Cardiac septum (tissue), 1 donor: ENCODE results near the gene ACP6. TPM values are rescaled to one million over a fixed set of nuclear protein-coding genes. Genes with fewer than 3 reads are reported as not detected.

Experiments used
- DNase-seq: peaks from one replicate; pipeline ENCODE4 v3.0.0-alpha.2; 2020; ENCODE audit warnings: low spot score
- intact Hi-C: fragments of 100-400 bp; cut with DNase I; formaldehyde crosslinking; loops from one replicate; pipeline ENCODE4 v1.14.0; 2022
- total RNA-seq: library from RNA; stranded (reverse); fragmentation: NEBNext Ultra II Directional; extraction: Animal tissue kit (Norgen Biotek cat#: 25700); gene quantifications from one replicate; pipeline ENCODE4 v1.2.1, GENCODE V29; 2021
- donor health status: DM: no; HTN: no; CAD: no.

ACP6 gene
- total RNA-seq, 1 donor from 2014 or later: 10.9 TPM

DNA sequence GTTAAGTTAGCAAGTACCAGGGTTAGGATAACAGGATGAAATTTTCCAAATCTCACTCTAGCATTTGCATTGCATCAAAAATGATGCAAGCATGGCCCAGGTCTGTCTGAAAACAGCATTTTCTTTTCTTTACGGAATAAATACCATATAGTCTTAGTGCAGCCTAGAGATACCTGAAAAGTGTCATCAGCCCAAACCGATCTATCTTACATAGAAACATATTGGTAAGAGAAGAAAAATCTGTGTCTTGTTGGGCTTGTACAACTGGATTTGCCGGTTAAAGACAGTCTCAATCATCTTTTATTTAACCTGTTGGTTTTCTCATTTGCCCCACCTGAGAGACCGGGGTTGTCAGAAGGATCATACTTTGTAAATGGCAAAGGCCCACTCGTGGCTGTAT is 15.8 kb downstream of the ACP6 start:
- intact Hi-C loops: no loop called here
- no peak for DNase-seq

DNA sequence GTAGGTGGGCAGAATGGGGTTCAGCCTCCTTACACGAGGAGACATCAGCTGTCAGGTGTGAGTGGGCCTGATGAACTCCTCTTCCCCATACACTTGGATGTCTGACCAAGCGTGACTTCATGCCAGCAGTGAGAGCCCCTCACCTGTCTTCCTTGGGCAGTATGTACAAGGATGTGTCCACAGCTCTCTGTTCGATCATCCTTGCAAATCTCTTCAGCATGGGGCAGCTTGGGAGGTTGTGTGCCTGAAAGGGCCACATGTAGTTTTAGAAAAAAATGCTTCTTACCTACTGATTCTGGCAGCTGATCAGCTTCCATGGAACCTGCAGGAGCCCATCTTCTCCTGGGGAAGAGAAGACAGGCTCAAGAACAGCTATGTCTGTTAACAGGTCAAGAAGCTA is 18.0 kb downstream of the ACP6 start:
- intact Hi-C loops: no loop called here
- DNase-seq: no peak

DNA sequence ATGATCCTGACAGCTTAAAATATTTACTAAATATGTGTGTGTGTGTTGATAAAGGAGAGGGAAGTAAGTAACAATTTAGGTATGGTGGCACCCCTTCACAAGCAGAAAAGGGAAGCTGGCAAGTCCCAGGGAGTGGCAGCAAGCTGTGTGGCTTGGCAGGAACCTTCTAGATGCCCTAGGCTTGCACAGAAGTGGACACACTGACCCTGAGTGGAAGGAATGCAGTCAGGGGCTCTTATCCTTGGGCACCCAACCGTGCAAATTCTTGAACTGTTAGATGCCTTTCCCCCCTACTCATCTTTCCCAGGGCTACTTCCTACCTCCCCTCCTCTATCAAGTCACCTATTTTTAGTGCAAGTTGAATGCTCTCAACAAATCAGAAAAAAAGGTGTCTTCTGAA is 18.9 kb downstream of the ACP6 start:
- DNase-seq: peak; percentile 76
- intact Hi-C loops: no loop called here

DNA sequence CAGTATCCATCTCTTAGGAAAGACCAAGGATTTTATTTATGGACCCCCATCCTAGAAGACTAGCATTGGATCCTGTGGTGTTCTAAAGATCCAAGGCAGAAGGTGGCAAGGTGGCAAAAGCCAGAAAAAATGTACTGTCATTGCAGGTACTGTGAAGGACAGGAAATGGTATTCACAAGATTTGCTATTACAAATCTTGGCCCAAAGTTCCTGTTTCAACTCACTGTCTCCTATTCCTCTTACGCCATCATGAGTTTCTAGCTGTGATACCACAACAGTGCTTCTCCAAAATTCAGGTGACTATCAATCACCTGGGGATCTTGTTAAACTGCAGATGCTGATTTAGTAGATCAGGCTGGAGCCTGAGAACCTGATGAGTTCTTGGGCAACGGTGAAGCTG is 21.4 kb downstream of the ACP6 start:
- intact Hi-C loops: no loop called here
- DNase-seq: no peak

DNA sequence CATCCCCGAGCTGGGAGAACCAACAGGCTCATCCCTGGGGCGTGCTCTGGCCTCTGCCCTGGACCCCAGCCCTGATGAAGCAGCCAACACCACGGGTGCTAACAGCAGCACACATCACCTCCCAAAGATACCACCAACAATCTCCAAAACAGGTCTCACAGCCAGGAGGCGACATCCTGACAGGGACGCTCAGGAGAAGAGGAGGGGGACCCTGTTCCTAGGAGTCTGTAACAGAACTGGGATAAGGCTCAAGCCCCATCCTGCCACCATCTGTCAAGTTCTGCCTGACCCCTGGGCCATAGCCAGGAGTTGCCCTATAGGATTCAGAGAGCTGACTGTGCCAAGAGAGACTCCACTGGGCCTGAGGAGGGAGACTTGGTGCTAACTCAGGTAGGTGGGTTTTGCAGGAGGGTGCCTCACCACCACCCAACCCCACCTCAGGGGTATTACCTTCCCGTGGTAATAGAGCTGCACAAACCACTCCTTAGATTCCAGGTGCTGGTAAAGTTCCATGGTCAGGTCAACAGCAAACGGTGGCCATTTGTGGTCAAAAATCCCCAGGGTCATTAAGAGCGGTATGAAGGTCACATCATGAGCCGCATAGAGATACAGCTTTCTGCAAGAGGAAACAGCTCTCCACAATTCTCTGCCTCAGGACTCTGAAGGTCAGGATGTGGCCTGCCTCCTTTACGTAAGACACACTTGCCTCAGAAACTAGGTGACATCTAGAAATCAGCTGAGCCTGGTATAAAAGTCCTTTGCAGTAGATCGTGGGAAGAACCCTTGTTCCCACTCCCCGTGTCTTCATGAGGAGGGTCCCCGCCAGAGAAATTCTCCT is 22.3 kb downstream of the ACP6 start:
- DNase-seq: no peak
- intact Hi-C loops: no loop called here

DNA sequence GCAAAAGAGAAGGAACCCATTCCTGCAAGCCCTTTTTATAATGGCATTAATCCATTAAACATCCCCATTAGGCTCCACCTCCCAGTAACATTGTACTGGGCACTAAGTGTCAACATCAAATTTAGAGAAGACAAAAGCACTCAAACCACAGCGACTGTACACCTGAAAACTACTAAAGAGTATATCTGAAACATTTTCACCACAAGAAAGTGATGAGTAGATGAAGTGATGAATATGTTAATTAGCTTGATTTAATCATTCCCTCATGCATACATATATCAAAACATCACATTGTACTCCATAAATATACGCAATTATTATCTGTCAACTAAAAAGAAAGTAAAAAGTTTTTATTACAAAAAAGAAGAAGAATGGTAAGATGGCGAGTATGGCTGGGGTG is 26.4 kb downstream of the ACP6 start:
- intact Hi-C loops: loop anchor here (5.0 kb wide), 1 partner anchor 42 kb away; no protein-coding TSS in a partner anchor
- no peak for DNase-seq

DNA sequence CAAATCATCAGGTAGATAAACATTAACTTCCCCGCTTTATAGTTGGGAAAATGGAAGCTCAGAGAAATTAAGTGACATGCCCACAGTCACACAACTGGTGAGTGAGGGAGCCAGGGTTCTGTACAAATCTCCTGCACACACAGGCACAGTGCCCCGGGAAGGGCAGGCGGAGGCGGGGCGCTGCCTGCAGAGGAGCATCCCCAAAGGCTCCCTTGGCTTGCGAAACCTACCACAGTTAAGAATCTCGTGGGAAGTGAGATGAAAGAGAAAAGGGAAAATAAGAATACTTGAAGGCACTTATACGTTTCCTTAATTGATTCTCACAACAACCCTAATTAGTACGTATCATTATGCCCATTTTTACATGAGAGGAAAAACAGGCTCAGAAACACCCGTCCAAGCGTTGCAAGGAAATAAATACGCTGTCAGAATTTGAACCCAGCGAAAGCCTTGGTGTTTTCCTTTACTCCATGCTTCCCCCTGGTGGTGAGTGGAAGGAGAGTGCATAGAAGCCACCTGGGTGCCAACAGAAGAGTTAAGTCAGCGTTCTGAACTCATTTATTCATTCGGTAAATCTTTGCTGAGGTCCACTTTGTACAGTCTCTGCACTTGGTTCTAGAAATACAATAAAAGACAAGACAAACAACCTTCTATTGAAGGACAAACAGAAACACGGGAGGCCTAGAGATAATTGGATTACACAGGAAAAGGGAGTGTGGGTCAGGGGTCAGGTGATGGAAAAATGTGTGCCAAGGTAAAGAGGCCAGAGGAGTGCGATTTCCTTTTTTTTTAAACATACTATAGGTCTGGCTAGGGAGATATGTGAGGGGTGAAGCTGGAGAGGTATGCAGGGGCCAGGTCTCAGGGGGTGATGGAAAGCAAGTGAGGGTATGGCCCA is 28.4 kb downstream of the ACP6 start:
- intact Hi-C loops: loop anchor here (2.0 to 5.0 kb wide), 3 partner anchors 40 to 251 kb away; no protein-coding TSS in a partner anchor
- no peak for DNase-seq

DNA sequence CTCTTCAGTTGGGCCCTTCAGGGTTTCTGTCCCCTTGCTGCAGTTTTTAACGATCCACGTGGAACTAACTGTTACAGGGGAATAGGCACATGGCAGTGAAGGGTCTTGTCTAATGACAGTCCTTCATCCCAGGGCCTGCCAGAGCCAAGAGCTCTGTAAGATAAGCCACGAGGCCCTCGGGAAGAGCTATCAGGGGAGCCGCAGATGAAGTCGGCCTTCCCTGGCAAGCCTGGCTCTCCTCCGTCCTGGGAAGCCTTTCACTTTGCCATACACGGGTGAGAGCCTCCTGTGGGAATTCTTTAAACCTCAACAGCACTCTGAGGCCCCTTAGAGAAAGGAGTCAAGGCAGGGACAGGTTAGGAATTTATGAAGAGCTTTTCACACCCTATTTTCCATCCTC is 29.0 kb downstream of the ACP6 start:
- DNase-seq: no peak
- intact Hi-C loops: loop anchor here (2.0 to 5.0 kb wide), 3 partner anchors 39 to 252 kb away; no protein-coding TSS in a partner anchor

DNA sequence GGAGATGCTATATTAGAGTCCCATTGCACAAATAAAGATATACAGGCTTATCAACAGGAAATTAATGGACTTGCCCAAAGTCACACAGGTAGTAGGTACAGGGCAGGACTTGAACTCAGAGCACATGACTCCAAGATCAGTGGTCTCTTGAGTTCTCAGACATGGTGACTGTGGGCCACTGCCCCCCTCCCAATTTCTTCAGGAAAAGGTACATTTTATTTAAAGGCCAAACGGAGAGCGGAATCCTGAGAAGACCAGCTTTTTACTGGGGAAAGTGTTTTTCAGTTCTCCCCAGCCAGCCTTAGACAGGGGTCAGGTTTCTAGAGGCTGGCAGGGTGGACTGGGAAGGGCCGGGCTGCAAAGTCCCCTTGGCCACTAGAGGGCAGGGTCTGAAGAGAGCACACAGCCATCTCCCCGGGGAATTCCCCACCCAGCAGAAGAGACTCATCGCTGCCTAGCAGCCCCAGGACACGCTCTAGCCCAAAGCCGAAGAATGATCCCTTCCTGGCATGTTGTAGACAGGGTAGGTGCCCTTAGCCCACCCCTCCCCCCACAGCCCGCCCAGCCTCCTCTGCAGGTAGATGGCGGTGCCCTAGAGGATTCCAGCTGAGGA is 29.7 kb downstream of the ACP6 start:
- intact Hi-C loops: loop anchor here (2.0 to 5.0 kb wide), 3 partner anchors 38 to 252 kb away; no protein-coding TSS in a partner anchor
- peak; percentile 85 for DNase-seq

DNA sequence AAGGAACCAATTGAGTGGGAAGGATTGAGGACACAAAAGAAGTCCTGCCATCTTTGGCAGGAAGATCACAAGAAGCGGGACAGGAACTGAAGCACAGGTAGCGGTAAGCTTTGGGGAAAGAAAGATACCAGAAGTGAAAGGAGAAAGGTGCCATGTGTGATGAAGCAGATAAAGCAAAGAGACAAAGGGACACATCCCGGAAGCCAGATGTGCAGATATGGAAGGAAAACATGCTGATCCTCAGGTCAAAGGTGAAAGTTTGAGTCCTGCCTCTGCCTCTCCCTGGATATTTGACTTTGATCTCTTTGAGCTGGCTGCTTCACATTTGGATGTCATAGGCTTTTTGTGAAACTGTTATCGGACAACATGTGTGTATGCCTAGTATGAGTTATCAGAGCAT is 34.0 kb downstream of the ACP6 start:
- DNase-seq: no peak
- intact Hi-C loops: loop anchor here (10.0 kb wide), 1 partner anchor 362 kb away; no protein-coding TSS in a partner anchor

DNA sequence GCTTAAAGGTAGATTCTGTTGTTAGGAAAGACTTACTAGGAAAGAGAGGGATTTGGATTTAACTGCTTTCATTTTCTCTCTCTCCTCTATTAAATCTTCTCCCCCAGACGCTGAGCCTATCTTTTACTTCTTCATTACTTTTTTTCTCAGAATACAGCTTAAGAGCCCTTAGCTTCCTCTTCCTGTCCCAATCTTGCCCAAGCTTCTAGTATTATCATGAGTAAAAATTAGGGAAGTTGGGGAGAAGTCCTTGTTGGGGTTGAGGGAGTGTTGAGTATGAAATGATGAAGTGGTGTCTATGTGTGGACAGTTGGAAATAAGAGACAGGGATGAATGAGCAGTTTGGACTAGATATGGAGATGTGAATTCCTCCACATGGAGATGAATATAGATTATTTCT is 35.0 kb downstream of the ACP6 start:
- DNase-seq: no peak
- intact Hi-C loops: loop anchor here (10.0 kb wide), 1 partner anchor 361 kb away; no protein-coding TSS in a partner anchor

DNA sequence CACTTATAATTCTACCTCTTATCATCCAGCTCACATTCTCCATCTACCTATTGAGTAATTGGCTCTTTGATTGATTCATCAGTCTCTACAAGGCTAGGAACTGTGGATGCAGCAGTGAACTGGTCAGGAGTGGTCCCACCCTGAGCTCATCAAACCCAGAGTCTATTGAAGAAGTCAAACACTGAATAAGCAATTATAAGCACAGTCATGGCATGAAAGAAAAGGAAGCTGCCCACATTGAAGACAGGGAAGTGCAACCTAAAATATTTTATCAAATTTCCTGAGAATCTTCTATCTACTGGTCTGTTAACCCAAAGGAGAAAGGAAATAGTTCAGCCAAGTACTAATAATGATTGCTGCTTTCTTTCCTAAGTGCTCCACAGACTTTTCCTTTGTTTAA is 35.7 kb downstream of the ACP6 start:
- intact Hi-C loops: loop anchor here (10.0 kb wide), 1 partner anchor 360 kb away; no protein-coding TSS in a partner anchor
- no peak for DNase-seq

DNA sequence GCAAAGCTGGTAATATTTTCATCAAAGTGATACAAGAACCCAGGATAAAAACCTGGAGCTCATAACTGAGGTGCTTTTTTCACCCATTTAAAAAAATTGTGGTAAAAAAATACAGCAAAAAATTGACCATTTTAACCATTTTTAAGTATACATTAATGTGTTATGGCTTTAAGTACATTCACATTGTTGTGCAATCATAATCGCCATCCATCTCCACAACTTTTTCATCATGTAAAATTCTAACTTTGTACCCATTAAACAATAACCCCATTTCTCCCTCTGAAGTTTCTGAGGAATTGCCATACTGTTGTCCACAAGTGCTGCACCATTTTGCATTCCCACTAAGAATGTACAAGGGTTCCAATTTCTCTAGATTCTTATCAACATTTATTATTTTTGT is 36.6 kb downstream of the ACP6 start:
- intact Hi-C loops: loop anchor here (10.0 kb wide), 1 partner anchor 359 kb away; no protein-coding TSS in a partner anchor
- no peak for DNase-seq

DNA sequence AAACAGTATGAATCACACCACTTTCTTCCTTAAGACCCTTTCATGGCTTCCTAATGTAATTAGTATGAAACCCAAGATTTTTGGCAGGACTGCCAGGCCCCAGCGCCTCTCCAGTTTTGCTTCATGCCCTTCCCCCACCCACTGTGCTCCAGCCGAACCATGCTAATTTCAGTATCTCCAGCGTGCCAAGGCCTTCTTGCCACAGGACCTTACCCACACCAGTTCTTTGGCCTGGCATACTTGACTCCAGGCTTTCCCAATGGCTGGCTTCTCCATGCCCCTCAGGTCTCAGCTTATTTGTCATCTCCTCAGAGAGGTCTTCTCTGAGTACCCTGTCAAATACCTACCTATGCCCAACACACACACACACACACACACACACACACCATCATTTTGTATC is 38.5 kb downstream of the ACP6 start:
- intact Hi-C loops: loop anchor here (10.0 kb wide), 1 partner anchor 357 kb away; no protein-coding TSS in a partner anchor
- no peak for DNase-seq

DNA sequence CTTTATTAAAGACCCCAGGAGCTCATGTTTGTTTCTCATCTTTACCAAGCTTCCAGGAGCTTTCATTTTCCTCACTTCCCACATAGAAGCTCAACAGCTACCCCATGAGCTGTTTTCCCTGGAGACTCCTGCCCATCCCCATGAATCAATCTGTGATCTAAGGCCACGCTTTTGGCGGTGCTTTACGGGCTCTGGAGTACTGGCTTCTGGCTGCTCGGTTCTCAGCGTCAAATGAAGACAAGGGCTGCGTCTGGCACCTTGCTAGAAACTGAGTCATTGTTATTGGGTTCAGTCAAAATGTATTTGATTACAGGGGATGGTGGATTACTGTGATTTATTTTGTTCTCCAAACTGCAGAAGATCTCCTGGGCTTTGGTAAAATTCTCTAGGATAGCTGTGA is 39.9 kb downstream of the ACP6 start:
- DNase-seq: no peak
- intact Hi-C loops: loop anchor here (10.0 kb wide), 1 partner anchor 356 kb away; no protein-coding TSS in a partner anchor

DNA sequence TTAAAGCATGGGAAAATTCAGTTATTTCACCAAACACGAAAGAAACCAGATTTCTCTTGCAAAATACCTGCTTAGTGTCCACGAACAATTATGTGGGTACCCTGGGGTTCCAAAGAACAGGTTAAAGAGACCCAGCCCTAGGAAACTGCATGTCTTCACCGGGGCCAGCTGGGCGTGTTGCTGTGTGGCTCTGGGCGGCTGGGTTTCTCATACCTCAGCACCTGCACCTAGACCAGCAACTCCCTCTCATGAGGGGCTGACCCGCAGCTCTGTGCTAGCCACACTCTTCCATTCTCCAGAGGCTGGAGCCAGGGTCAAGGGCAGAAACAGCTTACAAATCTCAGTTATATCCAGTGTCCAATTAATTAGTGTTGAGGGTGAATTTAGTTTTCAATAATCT is 40.3 kb downstream of the ACP6 start:
- intact Hi-C loops: loop anchor here (10.0 kb wide), 1 partner anchor 355 kb away; no protein-coding TSS in a partner anchor
- DNase-seq: no peak

DNA sequence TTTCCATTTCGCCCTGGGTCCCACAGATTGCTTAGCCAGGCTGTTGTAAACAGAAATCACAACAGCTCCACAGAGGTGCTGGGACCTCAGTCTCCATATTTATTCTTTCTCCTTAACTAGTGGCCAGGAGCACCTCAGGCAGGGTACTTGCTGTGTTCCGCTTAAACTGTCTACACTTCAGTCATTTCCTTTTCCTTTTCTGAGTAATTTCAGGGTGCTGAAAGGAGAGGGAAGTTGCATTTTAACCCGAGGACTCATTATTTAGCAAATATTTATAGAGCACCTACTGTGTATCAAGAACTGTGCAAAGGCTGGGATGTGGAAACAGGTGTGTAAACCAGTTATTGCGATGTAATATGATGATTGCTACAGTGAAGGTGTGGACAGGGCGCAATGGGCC is 41.9 kb downstream of the ACP6 start:
- no peak for DNase-seq
- intact Hi-C loops: loop anchor here (5.0 kb wide), 1 partner anchor 116 kb away; no protein-coding TSS in a partner anchor

DNA sequence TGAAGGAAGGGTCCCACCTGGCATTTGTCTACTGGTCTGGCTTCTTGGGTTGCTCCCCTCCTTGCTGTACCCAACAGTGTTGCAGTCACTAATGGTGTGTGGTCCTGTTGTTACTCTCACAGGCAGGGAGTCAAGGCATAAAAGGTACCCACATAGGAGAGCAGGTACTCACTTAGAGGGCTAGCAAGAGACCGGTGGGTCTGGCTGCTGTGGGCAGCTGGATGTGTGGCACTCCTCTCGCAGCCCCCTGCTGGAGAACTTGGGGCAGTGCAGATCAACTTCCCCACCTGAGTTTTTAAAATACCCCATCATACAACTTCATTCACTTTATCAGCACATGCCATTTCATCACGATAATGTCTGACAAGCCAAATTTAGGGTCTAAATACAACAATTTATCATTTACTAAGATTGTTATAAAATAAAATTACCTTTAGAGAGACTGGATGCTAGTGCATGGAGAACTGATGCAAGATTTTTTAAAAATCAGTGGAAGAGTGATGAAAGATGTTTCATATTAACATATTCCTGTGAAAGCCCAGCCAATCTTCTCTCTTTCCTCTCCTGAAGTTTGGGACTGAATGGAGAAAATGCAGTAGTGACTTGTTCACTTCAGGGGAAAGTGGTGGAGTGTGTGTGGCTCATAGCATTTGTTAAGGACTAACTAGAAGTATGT is 42.8 kb downstream of the ACP6 start:
- intact Hi-C loops: loop anchor here (1.0 to 5.0 kb wide), 2 partner anchors 115 to 132 kb away; no protein-coding TSS in a partner anchor
- DNase-seq: peak; percentile 78

DNA sequence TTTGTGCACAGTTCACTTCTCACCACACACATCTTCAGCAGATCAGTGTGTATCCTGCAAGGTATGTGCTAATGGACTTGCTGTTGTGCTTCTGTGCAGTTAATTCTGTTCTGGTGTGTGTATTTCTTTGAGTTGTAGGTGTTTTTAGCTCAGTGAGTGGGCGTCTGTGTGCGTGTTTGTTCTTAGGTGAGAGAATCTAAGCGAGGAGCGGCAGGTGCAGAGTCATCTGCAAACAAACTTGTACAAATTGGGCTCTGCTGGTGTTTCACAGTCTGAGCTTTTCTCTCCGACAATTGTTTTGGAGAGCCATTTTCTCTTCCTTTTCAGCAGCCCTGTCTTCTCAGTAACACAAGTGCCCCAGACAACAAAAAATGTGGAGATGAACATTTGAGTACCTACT is 43.6 kb downstream of the ACP6 start:
- intact Hi-C loops: loop anchor here (1.0 to 5.0 kb wide), 2 partner anchors 114 to 131 kb away; no protein-coding TSS in a partner anchor
- DNase-seq: no peak
